DND-41 (cell line): ENCODE data around the gene LRRC59.
"Not testable (repeated sequence)": the region's sequence is repeated elsewhere in the genome, so short reads cannot be mapped to it uniquely, and the experiment has no call there.

Source experiments
- CTCF ChIP-seq: IDR thresholded peaks from 2 replicates; pipeline ENCODE4 v1.5.1; 2012; ENCODE audit warnings: borderline replicate concordance, low read length, moderate library complexity, mild to moderate bottlenecking; ENCODE audit not compliant: poor library complexity, severe bottlenecking; ENCODE audit errors: extremely low read depth
- EZH2 ChIP-seq: IDR thresholded peaks from 3 replicates; pipeline ENCODE4 v1.6.1; 2012; ENCODE audit warnings: borderline replicate concordance, low read depth, mild to moderate bottlenecking, moderate library complexity, low read length, inconsistent platforms; ENCODE audit not compliant: severe bottlenecking

- not testable (repeated sequence) for TF ChIP-seq CTCF, EZH2
Measured at GRCh38 chr17:50399591-50399990, 2.3 kb upstream of the LRRC59 start.
